Endothelial cell of umbilical vein (primary cell): ENCODE data around the gene RIC8B. TPM values are rescaled to one million over a fixed set of nuclear protein-coding genes. Genes with fewer than 3 reads are reported as not detected.
"Not testable (repeated sequence)": the region's sequence is repeated elsewhere in the genome, so short reads cannot be mapped to it uniquely, and the experiment has no call there.

ENCODE experiments used
- BruUV-seq: library from RNA; stranded (reverse); fragments of 400-500 nt; replicated peaks from 2 replicates; lab custom pipeline; 2021; lab: Mats Ljungman, UMichigan
- CTCF ChIA-PET: fragments of 300-600, 350-600 bp; sonication (Branson Sonifier 250); formaldehyde crosslinking; loops from one replicate; lab custom pipeline; 2021; ENCODE audit warnings: antibody characterized with exemption, inconsistent platforms; lab: Charles Lee
- POLR2A ChIA-PET: fragments of 300-600, 350-600 bp; sonication (Branson Sonifier 250); formaldehyde crosslinking; loops from one replicate; lab custom pipeline; 2021; ENCODE audit warnings: antibody characterized with exemption, inconsistent platforms; lab: Charles Lee
- DNase-seq: peaks from one replicate; pipeline ENCODE4 v3.0.0-alpha.2; 2011; ENCODE audit warnings: low read depth, low spot score
- FAIRE-seq: peaks from 2 replicates; lab custom pipeline; 2011; peaks lifted over from hg19 to GRCh38; lab: Jason Lieb, UNC
- H2AFZ ChIP-seq: 2 replicates; pipeline ENCODE4 v1.6.0; 2012; ENCODE audit warnings: low read depth, low read length, control low read depth, inconsistent platforms
- H3K27ac ChIP-seq: 2 replicates; pipeline ENCODE4 v1.5.1; 2011; ENCODE audit warnings: low read depth, mild to moderate bottlenecking, control low read depth, low read length, moderate library complexity; ENCODE audit not compliant: insufficient read depth
- H3K27me3 ChIP-seq, 2 experiments: 2 replicates each; pipeline versions ENCODE4 v1.6.0 to v1.6.1; 2011; ENCODE audit warnings: low read length in 2 of 2, mixed read lengths in 1 of 2; ENCODE audit not compliant: control insufficient read depth in 2 of 2, insufficient read depth in 2 of 2
- H3K36me3 ChIP-seq, 2 experiments: 2 replicates in 1 of 2; 3 replicates in 1 of 2; pipeline ENCODE4 v1.5.1; 2011; ENCODE audit warnings: low read length in 2 of 2, mild to moderate bottlenecking in 1 of 2, moderate library complexity in 1 of 2; ENCODE audit not compliant: control insufficient read depth in 2 of 2, insufficient read depth in 2 of 2; ENCODE audit errors: extremely low read depth in 1 of 2
- H3K4me1 ChIP-seq: 3 replicates; pipeline ENCODE4 v1.5.1; 2011; ENCODE audit warnings: mild to moderate bottlenecking, low read length; ENCODE audit not compliant: control insufficient read depth, insufficient read depth; ENCODE audit errors: extremely low read depth
- H3K4me2 ChIP-seq: 2 replicates; pipeline ENCODE4 v1.6.1; 2011; ENCODE audit warnings: low read length, control low read depth, mixed read lengths; ENCODE audit not compliant: insufficient read depth
- H3K4me3 ChIP-seq, 3 experiments: fragments of 200-600 bp in 1 of 3; sonication (generic), shearing (Covaris generic) in 1 of 3; replicated peaks in 1 of 3; 2 replicates each; pipeline ENCODE4 v1.5.1; 2011 to 2016; ENCODE audit warnings: control low read depth in 3 of 3, low read length in 3 of 3, mild to moderate bottlenecking in 2 of 3, inconsistent platforms in 1 of 3, low read depth in 1 of 3, moderate library complexity in 1 of 3; ENCODE audit not compliant: insufficient read depth in 1 of 3
- H3K79me2 ChIP-seq: 2 replicates; pipeline ENCODE4 v1.6.0; 2012; ENCODE audit warnings: low read length, inconsistent platforms; ENCODE audit not compliant: control insufficient read depth, insufficient read depth
- H3K9ac ChIP-seq: replicated peaks from 2 replicates; pipeline ENCODE3; 2011; ENCODE audit warnings: low read length, control low read depth; ENCODE audit not compliant: insufficient read depth; ENCODE audit errors: extremely low read depth
- H3K9me1 ChIP-seq: replicated peaks from 3 replicates; pipeline ENCODE4 v1.6.0; 2011; ENCODE audit warnings: mild to moderate bottlenecking, low read length; ENCODE audit not compliant: control insufficient read depth, insufficient read depth; ENCODE audit errors: extremely low read depth
- H3K9me3 ChIP-seq: replicated peaks from 2 replicates; pipeline ENCODE4 v1.5.1; 2012; ENCODE audit warnings: low read length, inconsistent platforms; ENCODE audit not compliant: control insufficient read depth, insufficient read depth
- H4K20me1 ChIP-seq: replicated peaks from 2 replicates; pipeline ENCODE3; 2011; ENCODE audit warnings: mild to moderate bottlenecking, low read length; ENCODE audit not compliant: control insufficient read depth, insufficient read depth; ENCODE audit errors: extremely low read depth
- CTCF ChIP-seq, 2 donors: IDR thresholded peaks; 1 replicate in 1 of 2; 2 replicates in 1 of 2; pipeline ENCODE4 v1.5.1; 2011; ENCODE audit warnings: low read length in 2 of 2, mild to moderate bottlenecking in 2 of 2, moderate library complexity in 2 of 2, control low read depth in 1 of 2, inconsistent platforms in 1 of 2, low read depth in 1 of 2; ENCODE audit not compliant: insufficient read depth in 1 of 2; ENCODE audit errors: extremely low read depth in 1 of 2
- EZH2 ChIP-seq: IDR thresholded peaks from 2 replicates; pipeline ENCODE4 v1.6.1; 2012; ENCODE audit warnings: borderline replicate concordance, low read depth, mild to moderate bottlenecking, moderate library complexity, low read length, inconsistent platforms; ENCODE audit not compliant: severe bottlenecking
- JUN ChIP-seq: IDR thresholded peaks from 2 replicates; pipeline ENCODE4 v1.6.1; 2011; ENCODE audit warnings: borderline replicate concordance, low read depth; ENCODE audit not compliant: insufficient read length, insufficient read depth
- MAX ChIP-seq: IDR thresholded peaks from 2 replicates; pipeline ENCODE4 v1.6.1; 2011; ENCODE audit not compliant: insufficient read depth, insufficient read length
- MYC ChIP-seq: IDR thresholded peaks from one replicate; pipeline ENCODE4 v1.6.1; 2011; ENCODE audit warnings: mild to moderate bottlenecking, low read depth, low read length
- dilution Hi-C: fragments of 300-500 bp; cut with MboI; formaldehyde crosslinking; loops from one replicate; pipeline ENCODE4 v1.15.0; 2019; ENCODE audit warnings: low sequenced_read_pairs; ENCODE audit not compliant: extremely low pct_ligation_motif_present
- intact Hi-C: fragments of 100-400 bp; cut with micrococcal nuclease; formaldehyde crosslinking; loops from one replicate; pipeline ENCODE4 v1.10.0; 2022
- polyA plus RNA-seq, 4 experiments: library from polyadenylated mRNA; depleted of rRNA in 3 of 4; stranded (reverse) in 3 of 4; unstranded in 1 of 4; fragments of >200 nt; gene quantifications; 2 replicates each; pipeline versions ENCODE4 v1.2.1 to v1.2.3, GENCODE V29; 2011 to 2012; ENCODE audit warnings: missing spikeins in 1 of 4
- total RNA-seq: library from RNA; stranded (reverse); gene quantifications from 2 replicates; pipeline ENCODE4 v1.2.3, GENCODE V29; 2021

Gene RIC8B
- total and polyA plus RNA-seq, 2 donors (not counting 3 experiments of a cell fraction or from before 2014, with no cell fraction given): 4.1 to 13.7 TPM

- ChIA-PET POLR2A (no interaction called here), CTCF (interaction anchor here (0.6 to 3.9 kb wide), 30 partner anchors 12 to 693 kb away, joined by 3 to 111 read pairs (median 4); partner anchors contain the start of genes MTERF2, POLR3B and TMEM263)
- peaks cover 13% of the 10 kb centered on the region for H3K4me1 ChIP-seq
- no peaks in the 10 kb centered on the region for H4K20me1 ChIP-seq
- TF ChIP-seq JUN (no peak), MAX (no peak), MYC (no peak), CTCF (IDR thresholded peaks at IDR 0.05; ENCODE audit: extremely low read depth in 1 of 2, insufficient read depth in 1 of 2, low read depth in 1 of 2, low read length in 2 of 2) (peak; percentile 37 to 54), EZH2 (no peak)
- H3K9me3 ChIP-seq: no peaks in the 10 kb centered on the region
- H3K36me3 ChIP-seq: no peaks in the 10 kb centered on the region
- BruUV-seq: no TSS peak
- H2AFZ ChIP-seq: no peak overlapping the region
- no peaks in the 10 kb centered on the region for H3K79me2 ChIP-seq
- H3K9ac ChIP-seq: no peak overlapping the region
- H3K27ac ChIP-seq: no peak overlapping the region
- DNase-seq (peak; percentile 60), FAIRE-seq (peak; percentile 87)
- dilution Hi-C loops (no loop called here), intact Hi-C loops (loop anchor here (1.0 to 10.0 kb wide), 5 partner anchors 78 to 693 kb away; partner anchors contain the start of genes POLR3B and RFX4)
- H3K4me2 ChIP-seq: no peak overlapping the region
- no peaks in the 10 kb centered on the region for H3K9me1 ChIP-seq
- H3K4me3 ChIP-seq: no peak overlapping the region
- peaks cover 8 to 10% of the 10 kb centered on the region in 2 experiments for H3K27me3 ChIP-seq
Measured at GRCh38 chr12:106919910-106920544, 145.5 kb downstream of the RIC8B start.

GRCh38 chr12:106921976-106922375 is 147.5 kb downstream of the RIC8B start:
- CTCF ChIA-PET: interaction anchor here (1.5 to 1.9 kb wide), 4 partner anchors 11 to 564 kb away, joined by 3 to 8 read pairs (median 4); partner anchors contain the start of gene POLR3B

GRCh38 chr12:106923594-106923993 is 149.1 kb downstream of the RIC8B start:
- H3K9me1 ChIP-seq, H3K9me3 ChIP-seq, CTCF ChIA-PET, FAIRE-seq, H3K79me2 ChIP-seq, H3K4me3 ChIP-seq, H4K20me1 ChIP-seq, POLR2A ChIA-PET, dilution Hi-C loops, DNase-seq, H3K36me3 ChIP-seq, H3K9ac ChIP-seq, BruUV-seq, H3K4me2 ChIP-seq, H3K4me1 ChIP-seq, H2AFZ ChIP-seq, intact Hi-C loops, H3K27ac ChIP-seq: not testable (repeated sequence)
- peaks cover 13 to 15% of the 10 kb centered on the region in 2 experiments for H3K27me3 ChIP-seq

More at GRCh38 chr12:106921976-106922375, 147.5 kb downstream of the RIC8B start:
- FAIRE-seq, H3K4me2 ChIP-seq, H4K20me1 ChIP-seq, H3K9me3 ChIP-seq, H3K9ac ChIP-seq, H3K27ac ChIP-seq, DNase-seq, dilution Hi-C loops, H2AFZ ChIP-seq, H3K4me3 ChIP-seq, H3K9me1 ChIP-seq, BruUV-seq, POLR2A ChIA-PET, H3K36me3 ChIP-seq, H3K79me2 ChIP-seq: not testable (repeated sequence)
- H3K27me3 ChIP-seq: peaks cover 10% of the 10 kb centered on the region in 2 experiments
- H3K4me1 ChIP-seq: peaks cover 13% of the 10 kb centered on the region
- intact Hi-C loops: loop anchor here (2.0 kb wide), 1 partner anchor 695 kb away; no protein-coding TSS in a partner anchor
